T-helper 1 cell treated with Interleukin-12 subunit alpha and Interleukin-12 subunit beta and Interleukin-4 antibody, amounts not matched to agents 30 ng/mL and 1 ng/mL, for 36 hours (primary cell): ENCODE measurements around the gene ITGB5. TPM values are rescaled to one million over a fixed set of nuclear protein-coding genes. Genes with fewer than 3 reads are reported as not detected.

Source experiments
- intact Hi-C: fragments of 100-400 bp; cut with micrococcal nuclease; formaldehyde crosslinking; loops from one replicate; pipeline ENCODE4 v1.15.1; 2024
- total RNA-seq: library from RNA; stranded (reverse); gene quantifications from 2 replicates; pipeline ENCODE4 v1.2.3, GENCODE V29; 2022

The ITGB5 gene
- total RNA-seq, 1 donor from 2014 or later, result 0.59 TPM

DNA sequence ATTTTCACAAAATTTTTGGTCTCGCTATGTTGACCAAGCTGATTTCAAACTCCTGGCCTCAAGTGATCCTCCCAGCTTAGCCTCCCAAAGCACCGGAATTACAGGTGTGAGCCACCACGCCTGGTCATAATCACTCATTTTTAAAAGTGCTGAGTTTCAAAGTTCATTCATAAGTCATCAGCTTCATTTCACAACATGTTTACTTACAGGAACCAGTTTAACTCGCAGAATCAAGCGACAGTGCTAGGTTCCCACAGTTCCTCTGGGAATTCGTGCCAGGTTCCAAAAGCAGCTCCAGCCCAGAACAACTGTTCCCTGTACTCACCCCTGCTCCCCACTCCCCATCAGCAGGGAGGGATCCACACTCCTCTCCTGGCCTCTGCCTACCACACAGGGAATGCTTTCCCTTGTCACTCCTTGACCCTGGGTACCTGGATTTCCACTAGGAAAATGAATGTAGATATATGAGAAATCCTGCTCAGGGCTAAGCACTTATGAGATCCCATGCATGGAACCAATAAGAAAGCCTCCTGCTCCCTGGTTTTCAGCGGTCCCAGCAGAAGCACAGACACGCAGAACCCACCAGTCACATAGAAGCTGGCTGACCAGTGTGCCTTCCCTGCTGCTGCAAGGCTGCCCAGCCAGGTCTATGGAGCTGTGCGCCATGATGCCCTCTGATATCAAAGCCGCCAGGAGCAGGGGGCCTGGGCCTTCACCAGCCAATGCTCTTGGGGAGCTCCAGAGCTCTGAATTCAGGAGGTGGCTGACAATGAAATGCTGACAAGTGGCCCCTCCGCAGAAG lies 72.3 kb downstream of the ITGB5 start:
- intact Hi-C loops, result no loop called here

GRCh38 chr3:124813541-124813940 lies 73.6 kb downstream of the ITGB5 start:
- intact Hi-C loops, result no loop called here

DNA sequence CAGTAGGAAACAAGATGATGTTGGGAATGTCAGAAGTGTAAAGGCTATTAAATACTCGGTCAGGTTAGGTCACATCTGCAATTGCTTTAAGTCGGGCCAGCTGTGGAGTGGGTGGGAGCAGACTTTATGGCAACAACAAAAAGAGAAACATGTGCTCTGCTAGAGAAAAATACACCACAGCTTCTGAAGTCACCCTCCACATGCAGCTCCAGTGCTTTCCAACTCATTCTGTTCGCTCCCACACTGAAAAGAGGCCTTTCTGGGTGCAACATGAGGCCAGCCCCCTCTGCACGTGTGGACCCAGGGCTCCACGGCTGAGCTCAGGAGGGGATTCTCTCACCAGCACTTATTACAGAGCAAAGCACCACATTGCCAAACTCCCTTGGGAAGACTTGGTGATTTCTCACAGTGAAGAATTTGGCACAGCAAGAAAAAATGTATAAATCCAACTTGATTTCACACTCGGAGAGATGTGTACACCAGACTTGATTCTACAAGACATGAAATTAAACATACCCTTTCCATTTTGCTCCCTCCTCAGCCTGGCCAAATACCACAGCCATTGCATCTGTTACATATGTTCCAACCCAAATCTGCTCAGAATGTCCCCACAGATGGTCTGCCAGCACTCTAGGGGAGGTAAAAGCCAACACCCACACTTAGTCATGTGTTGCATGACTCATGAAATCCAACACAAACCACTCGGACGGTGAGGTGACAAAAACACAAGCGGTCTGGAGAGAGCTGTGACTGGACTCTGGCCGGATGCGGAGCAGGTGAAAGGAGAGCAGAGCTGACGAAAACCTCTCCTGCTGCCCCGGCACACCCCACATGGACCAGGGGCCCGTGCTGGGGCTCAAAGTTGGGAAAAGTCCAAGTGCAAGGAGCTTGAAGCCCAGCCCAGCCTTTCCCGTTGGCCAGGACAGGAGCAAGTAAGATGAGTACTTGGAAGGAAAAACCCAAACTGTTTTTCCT lies 74.6 kb downstream of the ITGB5 start:
- intact Hi-C loops, result no loop called here

DNA sequence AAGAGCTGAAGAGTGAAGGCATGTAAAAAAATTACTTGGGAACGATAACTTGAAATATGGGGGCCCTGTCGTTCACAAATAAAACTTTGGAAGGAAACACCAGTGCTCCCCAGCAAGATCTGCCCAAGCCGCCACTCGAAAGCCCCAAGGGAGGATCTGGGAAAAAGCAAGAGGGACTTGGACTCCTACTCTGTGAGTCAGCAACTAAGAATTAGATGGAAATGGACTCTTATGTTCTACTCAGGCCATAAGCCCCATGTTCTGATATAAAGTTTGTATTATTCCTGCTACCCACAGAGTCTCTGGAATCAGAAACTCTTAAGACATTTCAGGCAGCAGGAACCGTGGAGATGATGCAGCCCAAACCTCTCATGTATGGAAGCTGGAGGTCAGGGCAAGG lies 75.7 kb downstream of the ITGB5 start:
- intact Hi-C loops, result no loop called here

- intact Hi-C loops, result no loop called here
These were observed 76.2 kb downstream of the ITGB5 start for GRCh38 chr3:124810970-124811369.

DNA sequence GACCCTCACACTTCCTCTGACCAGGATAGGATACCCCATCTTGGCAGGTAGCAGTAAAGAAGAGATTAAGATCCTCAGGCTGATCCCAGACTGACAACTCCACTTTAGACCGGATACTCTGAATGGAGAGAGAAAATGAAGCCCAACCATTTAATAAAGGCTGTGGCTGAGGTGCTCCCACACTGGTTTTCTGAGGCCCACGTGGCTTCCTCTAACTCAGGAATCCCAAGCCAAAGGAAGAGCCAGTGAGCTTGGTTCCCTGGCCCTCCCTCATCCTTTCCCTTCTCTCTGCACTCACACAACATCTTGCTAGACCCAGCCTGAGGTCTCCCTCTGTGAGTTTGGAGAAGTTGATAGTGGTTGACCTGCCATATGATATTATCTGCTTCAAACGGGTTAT lies 78.1 kb downstream of the ITGB5 start:
- intact Hi-C loops, result no loop called here

- intact Hi-C loops, result no loop called here
These were observed 81.5 kb downstream of the ITGB5 start for GRCh38 chr3:124805671-124806070.

- intact Hi-C loops, result no loop called here
These were observed 82.3 kb downstream of the ITGB5 start for GRCh38 chr3:124804875-124805274.

GRCh38 chr3:124802702-124803101 lies 84.5 kb downstream of the ITGB5 start:
- intact Hi-C loops, result no loop called here

GRCh38 chr3:124802061-124802698 lies 85.0 kb downstream of the ITGB5 start:
- intact Hi-C loops, result no loop called here

DNA sequence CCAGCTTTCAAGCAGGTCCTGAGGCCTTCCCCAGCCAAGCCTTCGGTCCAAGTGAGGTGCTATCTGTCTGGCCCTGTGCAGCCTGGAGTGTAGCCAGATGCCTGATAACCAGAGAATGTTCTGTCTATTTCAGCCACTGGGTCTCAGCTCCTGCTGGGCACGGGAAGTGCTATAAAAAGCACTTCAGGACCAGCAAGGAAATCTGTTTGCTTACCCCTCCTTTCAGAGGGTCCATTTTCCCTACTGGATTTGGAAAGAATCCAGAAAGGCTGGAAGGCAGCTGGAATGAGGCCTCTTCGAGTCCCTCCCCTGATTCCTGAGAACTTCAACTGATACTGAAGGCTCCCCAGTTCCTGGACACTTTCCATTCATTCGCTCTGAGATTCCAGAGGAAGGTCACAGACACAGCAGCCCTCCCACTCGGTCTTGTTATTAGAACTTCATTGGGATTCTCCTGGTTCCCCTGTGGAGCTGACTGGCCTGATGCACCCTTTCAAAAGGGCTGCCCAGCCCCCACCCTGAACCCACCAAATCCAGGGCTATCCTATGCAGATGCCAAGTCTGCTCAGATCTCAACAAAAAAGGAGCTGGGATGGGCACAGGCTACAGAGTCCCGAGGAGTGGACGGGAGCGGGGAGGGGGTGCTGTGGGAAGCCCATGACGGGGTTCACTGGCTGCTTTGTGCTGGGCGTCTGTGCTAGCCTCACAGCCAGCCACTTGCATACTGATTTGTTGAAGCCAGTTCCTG lies 86.5 kb downstream of the ITGB5 start:
- intact Hi-C loops, result no loop called here

- intact Hi-C loops, result no loop called here
These were observed 87.1 kb downstream of the ITGB5 start for GRCh38 chr3:124800076-124800475.

DNA sequence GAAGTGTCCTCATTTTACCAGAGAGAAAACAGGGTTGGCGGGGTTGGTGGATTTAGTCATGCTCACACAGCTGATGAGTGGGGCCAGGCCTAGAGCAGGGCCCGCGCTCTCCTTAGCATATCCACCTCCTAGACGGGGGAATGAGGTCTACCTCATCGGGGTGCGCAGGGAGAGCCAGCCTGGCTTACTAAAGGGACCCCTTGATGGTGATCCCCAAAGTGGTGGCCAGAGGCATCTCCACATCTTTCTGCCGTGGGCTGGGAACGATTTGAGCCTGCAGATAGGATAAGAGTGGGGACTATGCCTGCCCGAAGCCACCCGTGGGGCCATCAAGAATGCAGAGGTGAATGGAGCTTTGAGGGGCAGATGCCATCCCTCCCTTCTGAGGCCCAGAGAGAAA lies 87.5 kb downstream of the ITGB5 start:
- intact Hi-C loops, result no loop called here

- intact Hi-C loops, result no loop called here
These were observed 89.7 kb downstream of the ITGB5 start for GRCh38 chr3:124797426-124797945.

GRCh38 chr3:124796477-124796876 lies 90.7 kb downstream of the ITGB5 start:
- intact Hi-C loops, result no loop called here

DNA sequence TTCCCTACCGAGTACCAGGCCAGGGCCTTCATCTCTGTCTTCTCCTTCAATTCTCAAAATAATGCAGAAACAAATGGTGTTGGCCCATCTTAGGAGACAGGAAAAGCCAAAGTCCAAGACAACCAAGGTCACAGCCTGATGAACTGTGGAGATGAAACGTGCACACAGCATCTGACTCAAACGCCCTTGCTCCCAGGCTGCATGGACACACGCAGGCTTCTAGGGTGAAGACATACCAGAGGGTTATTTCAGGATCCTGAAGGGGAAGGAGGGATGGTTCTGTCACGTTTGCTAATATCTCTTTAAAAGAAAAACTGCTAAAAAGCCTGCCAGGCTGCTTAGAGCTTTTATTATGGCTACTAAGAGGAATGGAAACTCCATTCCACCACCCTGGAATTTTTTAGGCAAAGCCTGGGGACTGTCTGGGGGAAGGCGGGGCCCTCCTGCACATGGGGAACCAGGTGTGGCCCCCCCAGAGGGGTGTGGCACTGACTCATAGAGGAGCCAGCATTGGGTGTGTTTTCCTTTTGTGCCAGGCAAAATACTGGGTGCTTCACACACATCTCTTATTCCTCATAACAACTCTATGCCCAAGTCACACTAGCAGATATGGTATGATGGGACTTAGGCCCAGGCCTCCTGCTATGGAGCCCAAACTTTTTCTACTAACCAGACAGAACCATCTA lies 94.0 kb downstream of the ITGB5 start:
- intact Hi-C loops, result no loop called here

DNA sequence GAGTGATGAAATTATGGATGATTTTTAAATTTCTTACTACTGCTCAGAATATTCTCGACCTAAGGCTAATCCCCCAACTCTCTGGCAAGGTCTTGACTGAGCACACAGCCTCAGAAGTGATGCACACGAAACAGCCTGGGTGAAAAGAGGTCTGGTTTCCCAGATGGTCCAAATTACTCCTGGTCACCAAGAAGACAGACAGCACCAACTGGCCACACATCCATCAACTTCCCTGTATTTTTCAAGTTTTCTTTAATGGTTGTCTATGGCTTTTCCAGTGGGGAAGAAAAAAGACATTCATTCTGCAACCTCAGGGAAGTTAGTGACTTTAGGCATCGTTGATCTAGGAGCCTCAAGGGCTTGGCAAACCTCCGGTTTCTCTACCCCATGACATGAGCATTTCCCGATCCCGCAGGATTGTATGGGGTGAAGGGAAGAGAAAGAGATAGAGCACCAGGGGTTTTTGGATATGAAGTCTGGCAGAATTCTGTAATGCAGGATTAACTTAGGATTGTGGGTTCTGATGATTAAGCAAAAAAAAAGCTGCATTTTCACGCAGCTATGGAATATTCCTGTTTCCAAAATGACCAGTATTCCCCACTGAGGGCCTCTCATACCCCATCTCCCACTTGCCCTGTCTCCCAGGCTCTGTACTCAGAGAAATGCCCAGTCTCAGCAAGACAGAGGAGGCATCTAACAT lies 94.7 kb downstream of the ITGB5 start:
- intact Hi-C loops, result no loop called here

- intact Hi-C loops, result no loop called here
These were observed 95.5 kb downstream of the ITGB5 start for GRCh38 chr3:124791639-124792151.

DNA sequence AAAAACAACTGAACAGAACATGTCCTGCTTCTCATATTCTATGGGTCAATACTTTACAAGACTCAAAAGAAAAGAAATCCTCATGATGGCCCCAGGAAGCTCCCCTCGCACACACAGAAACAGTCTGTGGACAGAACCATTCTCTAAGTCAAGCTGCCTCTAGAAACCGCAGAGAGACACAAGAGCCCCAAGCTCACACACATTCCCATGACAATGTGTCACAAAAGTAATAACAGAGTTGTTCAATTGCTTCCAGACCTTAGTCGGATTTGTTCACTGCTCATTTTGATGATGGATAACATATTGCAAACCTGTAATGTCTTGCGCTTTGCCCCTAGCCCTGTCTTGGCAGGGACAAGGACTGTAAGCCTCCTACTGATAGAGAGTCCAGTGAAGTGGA lies 96.0 kb downstream of the ITGB5 start:
- intact Hi-C loops, result no loop called here
